C4-2B (cell line): ENCODE measurements around the gene HDGFL2.

Experiments used
- CTCF ChIP-seq: fragments of 450-650 bp; conservative IDR thresholded peaks from 2 replicates; pipeline ENCODE4 v1.5.1; 2017; ENCODE audit warnings: mild to moderate bottlenecking
- ZFX ChIP-seq: fragments of 450-650 bp; IDR thresholded peaks from 2 replicates; pipeline ENCODE4 v1.6.1; 2017

DNA sequence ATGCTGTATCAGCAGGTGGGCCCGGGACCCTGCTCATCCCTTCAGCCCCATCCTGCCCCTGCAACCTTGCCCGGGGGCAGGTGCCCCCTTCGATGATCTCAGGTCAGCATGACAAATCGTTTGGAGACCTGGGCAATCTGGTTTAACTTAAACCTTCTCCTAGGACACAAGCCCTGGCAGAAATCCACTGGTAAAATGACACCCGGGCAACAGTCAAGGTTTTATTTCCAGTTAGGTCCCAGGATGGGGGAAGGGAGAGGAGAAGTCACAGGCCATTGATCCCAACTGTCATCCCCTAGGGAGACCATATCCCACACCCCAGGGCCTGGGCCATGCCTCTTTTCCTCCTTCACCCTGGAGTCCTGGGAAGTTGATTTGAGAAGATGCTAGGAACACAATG, 64.7 kb downstream of the HDGFL2 start:
- TF ChIP-seq CTCF (no peak), ZFX (no peak)
